Calu3 (cell line): ENCODE results near the gene SLFNL1. TPM values are rescaled to one million over a fixed set of nuclear protein-coding genes. Genes with fewer than 3 reads are reported as not detected.

Experiments used
- BruUV-seq: library from RNA; stranded (reverse); fragments of 400-500 nt; replicated peaks from 2 replicates; lab custom pipeline; 2021; lab: Mats Ljungman, UMichigan
- CTCF ChIA-PET: fragments of 300-600 bp; sonication (Branson Sonifier 250); formaldehyde crosslinking; loops from one replicate; lab custom pipeline; 2022; ENCODE audit warnings: antibody characterized with exemption; lab: Charles Lee
- DNase-seq: peaks from one replicate; pipeline ENCODE4 v3.0.0; 2022
- H3K27ac Mint-ChIP-seq: one replicate; pipeline ENCODE4 v1.8.0; 2022; ENCODE audit warnings: mixed read lengths; ENCODE audit not compliant: unreplicated experiment
- H3K27me3 Mint-ChIP-seq: one replicate; pipeline ENCODE4 v1.8.0; 2022; ENCODE audit warnings: mixed read lengths; ENCODE audit not compliant: unreplicated experiment
- H3K36me3 Mint-ChIP-seq: one replicate; pipeline ENCODE4 v1.8.0; 2022; ENCODE audit warnings: mild to moderate bottlenecking, moderate library complexity, mixed read lengths; ENCODE audit not compliant: insufficient read depth, unreplicated experiment
- H3K4me1 Mint-ChIP-seq: one replicate; pipeline ENCODE4 v1.8.0; 2022; ENCODE audit warnings: mild to moderate bottlenecking, low read depth, mixed read lengths; ENCODE audit not compliant: unreplicated experiment
- H3K4me3 Mint-ChIP-seq: one replicate; pipeline ENCODE4 v1.8.0; 2022; ENCODE audit warnings: mild to moderate bottlenecking, low read depth, moderate library complexity, mixed read lengths; ENCODE audit not compliant: unreplicated experiment
- H3K9me3 Mint-ChIP-seq: one replicate; pipeline ENCODE4 v1.8.0; 2022; ENCODE audit warnings: low read depth, mixed read lengths; ENCODE audit not compliant: unreplicated experiment
- intact Hi-C: fragments of 100-400 bp; cut with micrococcal nuclease; formaldehyde crosslinking; loops from one replicate; pipeline ENCODE4 v1.10.0; 2022; ENCODE audit not compliant: unreplicated experiment
- total RNA-seq: library from RNA; stranded (reverse); gene quantifications from 2 replicates; pipeline ENCODE4 v1.2.3, GENCODE V29; 2022
- TF ChIP-seq, protein P1 (sequence below): fragments of 200-600 bp; IDR thresholded peaks from one replicate; pipeline ENCODE4 v1.8.0; 2022; ENCODE audit warnings: antibody characterized with exemption; ENCODE audit not compliant: unreplicated experiment

The SLFNL1 gene
- total RNA-seq, 1 experiment from 2014 or later: 0.52 TPM

DNA sequence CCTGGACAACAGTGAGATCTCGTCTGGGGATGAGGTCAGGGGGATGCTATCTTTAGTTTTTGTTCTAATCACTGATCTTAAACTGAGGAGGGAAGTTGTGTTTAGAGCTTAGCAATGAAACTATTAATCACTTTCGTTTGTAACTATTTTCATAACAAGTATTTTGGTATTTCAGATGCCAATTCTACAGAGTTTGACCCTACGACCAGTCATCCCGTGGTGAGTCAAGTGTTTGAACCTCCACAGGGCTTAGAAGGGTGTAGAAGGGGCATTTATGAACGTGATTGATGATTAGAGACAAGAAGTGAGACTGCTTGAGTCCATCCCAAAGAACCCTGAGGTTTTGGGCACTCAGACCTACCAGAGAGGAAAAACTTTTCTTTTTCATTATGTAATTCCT lies 15.6 kb downstream of the SLFNL1 start:
- no peak for DNase-seq
- peaks cover 22% of the 10 kb centered on the region for H3K4me1 Mint-ChIP-seq
- TF ChIP-seq, protein P1, sequence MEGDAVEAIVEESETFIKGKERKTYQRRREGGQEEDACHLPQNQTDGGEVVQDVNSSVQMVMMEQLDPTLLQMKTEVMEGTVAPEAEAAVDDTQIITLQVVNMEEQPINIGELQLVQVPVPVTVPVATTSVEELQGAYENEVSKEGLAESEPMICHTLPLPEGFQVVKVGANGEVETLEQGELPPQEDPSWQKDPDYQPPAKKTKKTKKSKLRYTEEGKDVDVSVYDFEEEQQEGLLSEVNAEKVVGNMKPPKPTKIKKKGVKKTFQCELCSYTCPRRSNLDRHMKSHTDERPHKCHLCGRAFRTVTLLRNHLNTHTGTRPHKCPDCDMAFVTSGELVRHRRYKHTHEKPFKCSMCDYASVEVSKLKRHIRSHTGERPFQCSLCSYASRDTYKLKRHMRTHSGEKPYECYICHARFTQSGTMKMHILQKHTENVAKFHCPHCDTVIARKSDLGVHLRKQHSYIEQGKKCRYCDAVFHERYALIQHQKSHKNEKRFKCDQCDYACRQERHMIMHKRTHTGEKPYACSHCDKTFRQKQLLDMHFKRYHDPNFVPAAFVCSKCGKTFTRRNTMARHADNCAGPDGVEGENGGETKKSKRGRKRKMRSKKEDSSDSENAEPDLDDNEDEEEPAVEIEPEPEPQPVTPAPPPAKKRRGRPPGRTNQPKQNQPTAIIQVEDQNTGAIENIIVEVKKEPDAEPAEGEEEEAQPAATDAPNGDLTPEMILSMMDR: no peak
- no peaks in the 10 kb centered on the region for H3K9me3 Mint-ChIP-seq
- no peaks in the 10 kb centered on the region for H3K27me3 Mint-ChIP-seq
- intact Hi-C loops: no loop called here
- CTCF ChIA-PET: no interaction called here
- BruUV-seq: no TSS peak
- no peak overlapping the region for H3K4me3 Mint-ChIP-seq
- H3K36me3 Mint-ChIP-seq: peaks cover 67% of the 10 kb centered on the region
- H3K27ac Mint-ChIP-seq: no peak overlapping the region

DNA sequence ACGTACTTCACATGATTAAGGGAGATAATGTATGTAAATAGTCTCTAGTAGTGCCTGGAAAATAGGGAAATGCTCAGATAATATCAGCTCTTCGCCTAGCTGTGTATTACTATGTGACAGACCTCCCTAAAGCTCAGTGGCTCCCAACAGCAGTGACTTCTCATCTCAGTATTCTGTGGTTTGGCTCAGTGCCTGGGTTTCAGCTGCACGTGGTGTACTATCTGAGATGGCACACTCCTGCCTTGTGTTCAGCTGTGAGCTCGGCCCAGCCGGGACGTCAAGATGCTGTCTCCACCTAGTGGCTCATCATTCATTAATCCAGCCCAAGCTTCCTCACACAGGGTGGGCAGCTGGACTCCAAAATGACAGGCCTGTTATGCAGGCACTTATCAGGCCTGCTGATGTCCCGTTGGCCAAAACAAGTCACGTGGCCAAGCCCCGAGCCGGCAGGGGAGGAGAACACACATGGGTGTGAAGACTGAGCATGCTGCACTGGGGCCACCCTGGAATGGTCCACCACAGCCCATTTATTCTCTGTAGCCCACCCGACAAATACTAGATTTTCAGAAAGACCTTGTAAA lies 17.8 kb downstream of the SLFNL1 start:
- Mint-ChIP-seq H3K27me3 (no peaks in the 10 kb centered on the region), H3K36me3 (peaks cover 64% of the 10 kb centered on the region), H3K4me1 (peaks cover 22% of the 10 kb centered on the region), H3K4me3 (no peak overlapping the region), H3K27ac (no peak overlapping the region), H3K9me3 (no peaks in the 10 kb centered on the region)
- intact Hi-C loops: loop anchor here (1.0 to 2.0 kb wide), 2 partner anchors 49 to 155 kb away; no protein-coding TSS in a partner anchor
- TF ChIP-seq, protein P1: peak; percentile 24
- DNase-seq: peak; percentile 91
- BruUV-seq: no TSS peak
- CTCF ChIA-PET: interaction anchor here (0.6 to 2.0 kb wide), 12 partner anchors 9 to 378 kb away, joined by 3 to 13 read pairs (median 7); partner anchors contain the start of genes CITED4 and CTPS1

GRCh38 chr1:41003127-41003639 lies 18.3 kb downstream of the SLFNL1 start:
- Mint-ChIP-seq H3K36me3 (peaks cover 64% of the 10 kb centered on the region), H3K4me3 (no peak overlapping the region), H3K4me1 (peaks cover 22% of the 10 kb centered on the region), H3K9me3 (no peaks in the 10 kb centered on the region), H3K27ac (no peak overlapping the region), H3K27me3 (no peaks in the 10 kb centered on the region)
- TF ChIP-seq, protein P1: no peak
- no peak for DNase-seq
- CTCF ChIA-PET: interaction anchor here (0.8 to 2.0 kb wide), 9 partner anchors 8 to 378 kb away, joined by 3 to 13 read pairs (median 7); partner anchors contain the start of genes CITED4 and CTPS1
- no TSS peak for BruUV-seq
- intact Hi-C loops: loop anchor here (1.0 to 2.0 kb wide), 2 partner anchors 48 to 155 kb away; no protein-coding TSS in a partner anchor

- TF ChIP-seq, protein P1: no peak
- intact Hi-C loops: no loop called here
- Mint-ChIP-seq H3K27ac (no peak overlapping the region), H3K4me3 (no peak overlapping the region), H3K4me1 (peaks cover 19% of the 10 kb centered on the region), H3K9me3 (no peaks in the 10 kb centered on the region), H3K27me3 (no peaks in the 10 kb centered on the region), H3K36me3 (peaks cover 58% of the 10 kb centered on the region)
- no TSS peak for BruUV-seq
- no peak for DNase-seq
- CTCF ChIA-PET: no interaction called here
Measured at GRCh38 chr1:40998668-40999067, 22.9 kb downstream of the SLFNL1 start.
